HG03565 (cell line): ENCODE results near the gene BMP6.

Experiments
- ATAC-seq: cut with Tn5 transposase; IDR thresholded peaks from one replicate; pipeline ENCODE4 v1.9.1; 2021; ENCODE audit warnings: mild to moderate bottlenecking, moderate library complexity; ENCODE audit not compliant: unreplicated experiment

Gene BMP6

DNA sequence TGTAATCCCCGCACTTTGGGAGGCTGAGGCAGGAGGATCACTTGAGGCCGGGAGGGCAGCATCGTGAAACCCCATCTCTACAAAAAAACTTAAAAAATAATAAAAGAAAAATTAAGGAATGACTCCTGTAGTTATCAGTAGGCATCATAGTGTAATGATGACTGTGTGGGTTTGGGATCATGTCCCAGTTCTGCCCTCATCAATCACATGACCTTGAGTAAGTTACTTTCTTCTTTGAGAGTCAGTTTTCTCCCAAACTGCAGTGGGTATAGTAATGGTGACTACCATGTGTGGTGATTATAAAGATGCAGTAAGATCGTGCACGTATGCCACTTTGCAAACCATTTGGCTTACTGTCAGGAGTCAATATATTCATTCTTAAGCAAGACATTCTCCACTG, 95.5 kb downstream of the BMP6 start:
- no peak for ATAC-seq

DNA sequence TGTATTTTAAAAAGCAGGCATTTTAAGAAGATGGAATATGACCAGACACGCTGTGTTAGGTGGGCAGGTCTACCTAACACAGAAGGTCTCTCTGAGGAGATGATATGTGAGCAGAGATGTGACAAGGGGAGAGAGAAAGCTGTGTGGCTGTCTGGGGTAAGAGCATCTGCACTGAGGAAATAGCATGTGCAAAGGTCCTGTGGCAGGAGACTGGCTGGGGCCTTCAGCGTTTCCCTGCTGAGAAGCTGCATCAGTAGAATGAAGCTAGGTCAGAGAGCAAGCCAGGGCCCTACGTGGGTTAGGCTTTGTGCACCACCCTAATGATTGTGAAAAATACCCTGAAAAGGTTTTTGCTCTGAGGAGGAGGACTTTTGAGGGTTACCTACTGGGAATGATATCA, 97.7 kb downstream of the BMP6 start:
- no peak for ATAC-seq

DNA sequence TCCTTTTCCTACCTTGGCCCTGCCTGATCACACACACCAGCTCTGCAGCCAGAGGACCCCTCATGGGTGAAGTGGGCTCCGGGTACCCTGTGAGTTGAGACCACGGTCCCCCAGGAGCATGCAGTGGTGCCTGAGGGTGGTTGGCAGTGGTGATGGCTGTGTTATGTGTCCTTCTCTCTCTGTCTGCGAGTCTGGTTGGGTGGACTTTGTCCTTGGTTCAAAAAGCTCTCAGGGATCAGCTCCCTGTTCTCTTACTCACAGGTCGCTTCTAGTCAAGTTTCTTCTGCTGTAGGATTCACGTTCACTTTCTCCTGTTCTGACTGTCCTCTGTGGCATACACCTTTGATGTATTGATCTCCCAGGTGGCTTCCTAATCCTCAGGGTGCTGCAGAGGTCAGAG, 100.1 kb downstream of the BMP6 start:
- no peak for ATAC-seq

DNA sequence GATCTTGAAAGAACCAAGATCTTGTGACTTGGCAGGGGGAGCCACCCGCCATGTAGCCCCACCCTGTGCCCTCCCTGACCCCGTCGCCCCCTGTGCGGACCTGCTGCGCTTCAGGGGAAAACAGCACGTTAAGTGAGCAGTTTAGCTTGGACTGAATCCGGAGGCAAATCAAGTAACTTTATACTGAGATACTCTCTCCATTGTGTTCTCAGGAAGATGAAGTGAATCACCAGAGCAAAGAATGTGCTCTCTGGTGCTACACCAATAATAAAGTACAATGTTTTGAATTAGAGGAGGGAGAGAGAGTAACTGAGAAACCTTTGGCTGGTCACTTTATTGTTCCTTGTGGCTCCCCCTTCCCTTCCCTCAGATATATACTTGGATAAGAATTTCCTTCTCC, 101.2 kb downstream of the BMP6 start:
- no peak for ATAC-seq

DNA sequence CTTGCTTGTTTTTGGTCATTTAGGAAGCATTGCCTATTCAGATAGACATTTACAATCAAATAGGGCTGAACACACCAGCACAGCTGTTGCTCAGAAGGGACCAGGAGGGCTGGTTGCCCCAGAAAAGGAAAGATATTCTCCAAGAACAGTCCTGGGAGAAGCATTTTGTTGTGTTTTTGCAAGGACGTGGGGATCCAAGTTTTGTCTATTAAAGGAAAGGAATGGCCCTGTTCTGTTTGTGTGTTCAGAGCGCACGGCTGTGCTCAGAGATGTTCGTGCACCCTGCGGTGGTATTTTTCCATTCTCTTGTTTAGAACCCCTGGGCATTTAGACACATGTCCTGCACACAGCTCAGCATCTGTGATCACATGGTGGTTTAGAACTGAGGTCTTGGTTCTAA, 102.2 kb downstream of the BMP6 start:
- ATAC-seq, result no peak

DNA sequence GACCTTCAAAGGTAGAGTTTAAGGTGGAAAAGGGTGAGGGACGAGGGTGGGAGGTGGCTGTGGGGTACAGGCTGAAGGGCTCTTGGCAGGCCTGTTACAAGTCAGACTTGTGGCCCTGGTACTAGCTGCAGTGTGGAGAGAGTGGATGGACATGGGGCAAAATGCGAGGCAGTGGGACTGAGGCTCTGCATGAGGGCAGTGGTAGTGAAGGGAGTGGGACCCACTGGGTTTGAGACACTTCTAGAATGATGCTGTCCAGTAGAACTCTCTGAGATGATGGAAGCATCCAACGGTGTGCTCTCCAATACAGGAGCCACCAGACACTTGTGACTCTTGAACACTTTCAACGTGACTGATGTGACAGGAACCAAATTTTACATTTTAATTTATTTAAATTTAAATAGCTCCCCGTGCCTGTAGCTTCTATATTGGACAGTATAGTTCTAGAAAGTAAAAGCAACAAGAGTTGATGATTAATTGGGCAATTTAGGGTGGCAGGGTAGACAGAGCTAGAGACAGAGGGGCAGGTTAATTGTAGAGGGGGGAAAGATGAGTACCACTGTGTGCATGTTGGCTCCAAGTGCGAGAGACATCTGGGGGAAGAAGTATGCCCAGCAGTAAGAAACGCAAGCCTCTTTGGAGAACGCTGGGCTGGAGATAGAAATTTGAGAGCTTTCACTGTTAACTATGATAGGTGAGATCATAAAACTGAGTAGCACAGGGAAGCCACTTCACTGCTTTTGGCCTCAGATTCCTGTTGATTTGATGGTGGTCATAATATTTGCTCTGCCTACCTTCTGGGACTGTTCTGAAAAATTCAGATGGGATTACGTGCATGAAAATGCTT, 107.2 kb downstream of the BMP6 start:
- ATAC-seq, result no peak

DNA sequence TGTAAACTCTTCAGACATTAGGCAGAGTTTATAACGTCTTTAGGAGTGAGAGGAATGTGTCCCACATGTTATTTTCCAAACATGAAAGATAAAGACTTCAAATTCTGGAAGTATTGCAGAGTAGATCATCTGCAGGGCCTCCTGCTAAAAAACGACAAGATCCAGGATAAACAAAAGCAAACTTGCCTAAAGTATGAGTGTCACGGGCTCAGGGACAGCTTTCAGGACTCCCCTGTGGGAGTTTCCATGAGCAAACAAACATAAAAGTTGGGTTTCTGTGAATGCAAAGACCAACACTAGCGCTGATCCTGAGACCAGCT, 107.8 kb downstream of the BMP6 start:
- ATAC-seq, result no peak

DNA sequence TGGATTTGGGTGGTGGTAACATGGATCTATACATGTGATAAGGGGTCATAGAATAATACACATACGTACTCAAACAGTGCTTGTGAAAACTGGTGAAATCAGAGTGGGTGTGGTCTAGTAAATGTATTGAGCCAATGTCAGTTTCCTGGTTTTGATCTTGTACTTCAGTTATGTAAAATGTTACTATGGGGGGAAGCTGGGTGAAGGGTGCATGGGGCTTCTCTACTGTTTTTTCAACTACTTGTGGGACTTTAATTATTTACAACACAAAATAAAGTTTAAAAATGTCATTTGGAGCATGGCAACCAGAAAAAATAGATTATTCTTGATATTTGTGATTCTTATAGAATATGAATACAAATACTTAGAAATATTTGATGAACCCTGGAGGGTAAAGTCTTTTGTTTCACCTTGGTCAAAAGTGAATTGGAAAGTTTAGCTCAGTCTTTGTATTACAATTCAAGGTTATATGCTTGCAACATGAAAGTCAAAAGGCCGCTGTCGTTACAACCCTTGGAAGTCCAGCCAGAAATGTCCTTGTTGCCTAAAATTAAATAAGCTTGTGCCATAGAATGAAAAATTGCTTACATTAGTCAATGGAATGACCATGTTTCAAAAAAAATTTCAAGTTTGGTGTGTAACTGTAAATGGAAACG, 110.6 kb downstream of the BMP6 start:
- no peak for ATAC-seq

DNA sequence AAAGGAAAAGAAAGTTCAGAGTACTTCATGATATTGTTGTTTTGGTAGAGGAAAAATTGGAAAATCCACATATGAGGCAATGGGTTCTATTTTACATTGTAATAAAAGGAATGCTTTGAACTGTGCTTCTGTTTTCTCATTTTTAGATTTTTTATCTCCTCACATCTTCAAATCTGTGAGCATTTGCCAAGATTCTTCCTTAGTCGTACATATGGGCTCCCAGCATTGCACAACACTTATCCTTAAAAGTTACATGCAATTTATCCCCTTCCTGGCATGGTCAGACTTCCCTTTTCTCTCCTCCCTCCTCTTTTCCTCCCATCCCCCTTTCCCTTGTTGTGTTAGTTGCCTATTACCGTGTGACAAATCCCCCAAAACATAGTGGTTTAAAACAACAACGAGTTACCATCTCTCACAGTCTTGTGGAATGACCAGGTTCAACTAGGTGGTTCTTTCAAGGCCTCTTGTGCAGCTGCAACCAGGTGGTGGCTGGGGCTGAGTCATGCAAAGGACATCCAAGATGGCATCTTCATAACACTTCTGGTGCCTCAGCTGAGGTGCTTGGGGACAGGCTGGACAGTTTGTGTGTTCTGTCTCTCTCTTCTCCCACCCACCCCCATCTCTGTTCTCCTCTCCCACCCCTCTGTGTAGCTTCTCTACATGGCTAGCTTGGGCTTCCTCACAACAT, 116.0 kb downstream of the BMP6 start:
- no peak for ATAC-seq

DNA sequence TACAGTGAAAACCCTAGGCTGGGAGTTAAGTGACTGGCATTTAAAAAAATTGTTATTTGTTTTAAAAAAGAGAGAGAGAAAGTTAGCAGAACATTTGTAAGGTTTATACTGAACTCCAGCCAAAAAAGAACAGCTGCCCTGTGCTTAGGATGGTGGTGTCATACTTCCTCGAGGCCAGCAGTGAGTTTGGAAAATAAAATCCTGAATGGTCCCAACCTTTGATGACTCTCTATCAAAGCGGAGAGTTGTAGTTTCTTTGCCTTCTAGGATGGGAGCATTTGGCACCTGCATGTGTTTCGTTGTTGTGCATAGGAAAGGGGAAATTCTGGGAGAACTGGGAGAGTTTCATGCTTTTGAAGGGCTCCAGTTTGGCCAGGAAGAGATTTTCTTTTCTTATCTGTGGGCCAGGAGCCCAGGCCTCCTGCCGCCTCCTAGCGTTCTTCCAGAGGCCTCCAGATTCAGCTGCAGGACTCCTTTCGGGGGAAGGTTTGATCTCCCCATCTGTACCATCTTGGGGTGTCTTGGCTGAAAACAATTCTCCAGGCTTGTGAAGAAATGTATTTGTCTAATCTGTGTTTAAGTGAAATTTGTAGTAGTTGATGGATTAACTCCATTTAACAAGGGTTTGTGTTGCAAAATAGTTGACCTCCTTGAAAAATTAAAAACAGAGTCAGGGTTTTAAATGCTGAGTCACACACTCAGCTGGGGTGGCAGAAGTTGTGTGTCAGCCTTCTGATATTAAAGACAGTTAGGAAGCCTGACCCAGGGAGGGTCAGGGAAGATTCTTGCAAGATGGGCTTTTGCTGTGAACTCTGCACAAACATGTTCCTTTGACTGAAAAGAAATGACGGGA, 121.3 kb downstream of the BMP6 start:
- no peak for ATAC-seq

DNA sequence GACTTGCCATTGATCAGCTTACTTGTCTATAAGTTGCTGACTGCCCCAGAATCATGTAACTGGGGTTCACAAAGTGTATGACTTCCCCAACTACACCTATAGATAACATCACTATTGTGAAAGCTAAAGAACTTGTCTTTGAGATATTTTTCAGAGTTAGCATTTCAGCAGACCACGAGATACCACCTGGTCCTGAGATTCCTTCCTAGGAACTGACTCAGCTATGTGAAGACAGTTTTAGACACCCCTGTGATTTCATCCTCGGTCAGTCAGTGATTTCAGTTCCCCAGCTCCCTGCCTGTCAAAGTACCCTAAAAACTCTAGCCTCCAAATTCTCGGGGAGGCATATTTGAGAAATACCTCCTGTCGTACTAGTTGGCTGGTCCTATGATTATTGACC, 122.3 kb downstream of the BMP6 start:
- ATAC-seq, result no peak

DNA sequence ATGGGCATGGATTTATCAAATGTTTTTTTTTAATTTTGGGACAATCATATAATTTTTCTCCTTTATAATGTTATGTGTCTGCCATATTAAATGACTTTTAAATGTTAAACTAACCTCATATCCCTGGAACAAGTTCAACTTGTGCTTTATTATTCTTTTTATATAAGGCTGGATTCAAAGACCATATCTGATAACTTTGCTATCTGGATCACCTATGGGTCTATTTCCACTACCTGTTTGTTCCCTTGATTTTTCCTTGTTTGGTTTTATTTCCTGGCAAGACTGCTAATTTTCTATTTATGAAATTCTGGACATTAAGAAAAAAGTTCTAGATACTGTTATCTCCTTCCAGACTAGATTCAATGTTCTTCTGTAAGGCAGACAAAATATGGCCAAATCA, 125.9 kb downstream of the BMP6 start:
- no peak for ATAC-seq

DNA sequence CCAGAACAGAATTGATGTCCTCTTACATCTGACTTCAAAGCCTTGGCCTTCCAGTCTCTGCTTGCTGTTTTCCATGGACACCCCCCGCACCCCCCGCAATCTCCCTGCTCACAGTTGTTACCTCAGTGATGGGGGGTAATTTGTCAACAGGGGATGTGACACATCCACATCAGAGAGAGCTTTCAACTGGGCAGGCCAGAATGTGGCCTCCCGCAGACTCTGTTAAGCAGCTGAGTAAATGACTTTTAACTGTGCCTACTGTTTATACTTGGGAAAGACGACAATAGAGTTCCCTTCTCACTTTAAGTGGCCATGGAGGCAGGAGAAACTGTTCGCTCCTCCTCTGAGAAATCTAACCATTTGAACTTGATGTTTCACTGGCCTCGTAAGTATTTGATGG, 133.7 kb downstream of the BMP6 start:
- ATAC-seq, result no peak

DNA sequence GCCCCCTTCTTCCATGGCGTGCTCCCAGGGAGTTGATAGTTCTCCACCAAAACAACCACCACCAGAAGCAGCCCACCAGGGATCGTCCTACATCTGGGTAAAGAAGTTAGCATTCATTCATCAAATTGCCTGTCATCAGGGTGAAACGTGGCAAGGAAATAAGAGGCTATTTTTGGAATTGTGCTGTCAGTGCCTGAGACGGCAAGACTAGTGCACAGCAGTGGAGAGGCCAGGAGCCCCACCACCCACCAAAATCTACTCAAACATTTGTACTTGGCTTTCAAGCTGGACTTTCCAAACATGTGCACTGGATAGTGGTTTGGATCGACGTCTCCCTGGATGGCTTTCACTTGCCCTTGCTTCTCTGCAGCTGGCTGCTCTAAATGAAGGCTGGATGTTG, 139.9 kb downstream of the BMP6 start:
- ATAC-seq, result no peak

DNA sequence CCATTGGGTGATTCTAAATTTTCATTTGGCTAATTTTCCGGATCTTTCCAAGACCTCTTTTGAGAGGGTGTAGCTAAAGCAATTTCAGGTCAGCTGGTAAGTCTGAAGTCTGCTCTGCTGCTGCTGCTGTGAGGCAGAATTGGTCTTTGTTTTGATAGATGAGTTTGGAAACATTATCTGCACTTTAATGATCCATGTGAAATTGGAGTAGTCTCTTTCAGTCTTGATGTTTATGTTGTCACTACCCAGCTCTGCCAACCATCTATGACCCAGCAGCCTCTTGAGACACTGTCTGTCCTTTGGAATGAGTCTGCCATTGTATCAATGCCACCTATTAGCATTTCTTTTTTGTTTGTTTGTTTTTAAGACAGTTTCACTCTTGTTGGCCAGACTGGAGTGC, 140.6 kb downstream of the BMP6 start:
- no peak for ATAC-seq

DNA sequence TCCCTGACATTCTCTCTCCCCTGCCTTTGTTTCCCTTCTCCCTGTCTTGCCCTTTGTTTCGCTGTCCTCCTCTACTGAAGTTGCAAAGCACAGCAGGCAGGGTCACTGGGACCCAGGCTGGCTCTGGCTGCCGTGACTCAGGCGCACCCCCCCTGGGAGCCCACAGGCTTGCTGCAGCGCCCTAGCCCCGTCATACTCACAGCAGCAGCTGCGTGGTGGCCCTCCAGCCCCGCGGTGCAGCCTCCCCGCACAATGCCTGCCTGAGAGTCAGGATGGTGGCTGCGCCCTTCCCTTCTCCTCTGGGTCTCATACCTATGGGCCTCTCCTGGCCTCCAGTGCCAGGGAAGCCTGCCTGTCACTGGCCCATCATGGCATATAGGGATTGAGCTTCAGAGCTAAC, 143.0 kb downstream of the BMP6 start:
- no peak for ATAC-seq

DNA sequence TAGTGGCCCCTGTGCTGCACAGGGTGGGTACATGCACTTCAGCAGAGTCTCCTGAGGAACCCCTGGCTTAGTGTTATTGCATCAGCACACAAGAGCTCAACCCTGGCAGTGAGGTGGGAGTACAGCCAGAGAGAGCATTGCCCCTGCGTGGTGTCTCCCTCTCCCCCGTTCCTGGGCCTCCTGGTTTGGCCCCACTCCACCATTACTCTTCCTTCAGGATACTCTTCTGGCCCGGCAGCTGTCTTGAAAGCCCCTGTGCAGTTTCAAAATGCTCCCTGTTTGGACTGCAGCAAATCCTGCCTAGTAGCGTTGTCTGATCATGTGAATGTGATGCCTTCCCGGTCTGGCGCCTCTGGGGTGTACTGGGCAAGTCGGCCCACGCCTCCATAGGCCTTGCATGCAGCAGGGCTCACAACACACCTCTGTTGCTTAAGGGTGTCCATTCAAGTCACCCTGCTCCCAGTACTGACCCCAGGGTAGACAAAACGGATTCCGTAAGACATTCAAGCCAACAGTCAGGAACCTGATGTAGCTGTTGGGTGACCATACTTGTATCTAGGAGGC, 152.6 kb downstream of the BMP6 start:
- no peak for ATAC-seq

DNA sequence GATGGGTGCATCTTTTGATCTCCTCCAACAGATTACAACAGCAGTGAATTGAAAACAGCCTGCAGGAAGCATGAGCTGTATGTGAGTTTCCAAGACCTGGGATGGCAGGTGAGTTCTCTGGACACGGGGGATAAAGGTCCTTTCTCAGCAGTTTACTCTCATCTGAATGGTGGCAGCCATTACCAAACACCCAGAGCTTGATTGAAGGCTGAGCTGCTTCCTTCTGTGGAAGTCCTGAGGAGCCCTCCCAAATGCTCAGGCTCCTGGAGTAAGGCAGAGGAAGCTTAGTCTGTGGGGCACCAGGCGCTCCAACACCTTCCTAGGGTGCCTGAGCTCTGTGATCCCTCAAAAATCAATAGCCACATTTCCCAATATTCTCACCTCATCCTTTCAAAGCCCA, 153.1 kb downstream of the BMP6 start:
- ATAC-seq, result no peak

DNA sequence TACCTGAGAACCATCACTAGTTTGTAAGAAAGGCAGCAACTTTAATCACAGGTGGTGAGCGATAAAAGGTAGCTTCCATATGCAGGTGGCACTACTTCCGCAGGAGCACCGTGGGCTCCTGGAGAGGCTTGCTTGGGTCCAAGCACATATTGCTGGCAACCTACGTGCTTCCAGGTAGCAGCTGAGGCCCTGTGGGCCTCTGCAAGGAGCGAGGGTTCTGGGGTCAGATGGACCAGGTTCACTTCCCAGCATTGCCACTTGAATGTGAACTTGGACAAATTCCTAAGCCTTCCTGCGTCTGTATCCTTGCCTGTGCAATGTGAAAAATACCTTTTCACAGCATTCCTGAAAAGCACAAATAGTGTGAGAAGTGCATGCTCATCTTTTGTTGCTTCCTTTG, 153.7 kb downstream of the BMP6 start:
- ATAC-seq, result no peak

DNA sequence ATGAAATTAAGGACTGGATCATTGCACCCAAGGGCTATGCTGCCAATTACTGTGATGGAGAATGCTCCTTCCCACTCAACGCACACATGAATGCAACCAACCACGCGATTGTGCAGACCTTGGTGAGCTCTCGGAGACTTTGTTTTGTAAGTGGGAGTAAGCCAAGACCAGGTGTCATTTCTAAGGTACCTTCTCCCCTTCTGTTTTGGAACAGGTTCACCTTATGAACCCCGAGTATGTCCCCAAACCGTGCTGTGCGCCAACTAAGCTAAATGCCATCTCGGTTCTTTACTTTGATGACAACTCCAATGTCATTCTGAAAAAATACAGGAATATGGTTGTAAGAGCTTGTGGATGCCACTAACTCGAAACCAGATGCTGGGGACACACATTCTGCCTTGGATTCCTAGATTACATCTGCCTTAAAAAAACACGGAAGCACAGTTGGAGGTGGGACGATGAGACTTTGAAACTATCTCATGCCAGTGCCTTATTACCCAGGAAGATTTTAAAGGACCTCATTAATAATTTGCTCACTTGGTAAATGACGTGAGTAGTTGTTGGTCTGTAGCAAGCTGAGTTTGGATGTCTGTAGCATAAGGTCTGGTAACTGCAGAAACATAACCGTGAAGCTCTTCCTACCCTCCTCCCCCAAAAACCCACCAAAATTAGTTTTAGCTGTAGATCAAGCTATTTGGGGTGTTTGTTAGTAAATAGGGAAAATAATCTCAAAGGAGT, 154.2 kb downstream of the BMP6 start:
- no peak for ATAC-seq
